ENCODE data around the gene DDX47.
A peak's percentile ranks its signal among the peaks of the same experiment; 100 is the strongest.
"Not testable (repeated sequence)": the region's sequence is repeated elsewhere in the genome, so short reads cannot be mapped to it uniquely, and the experiment has no call there.

Gene DDX47

DNA sequence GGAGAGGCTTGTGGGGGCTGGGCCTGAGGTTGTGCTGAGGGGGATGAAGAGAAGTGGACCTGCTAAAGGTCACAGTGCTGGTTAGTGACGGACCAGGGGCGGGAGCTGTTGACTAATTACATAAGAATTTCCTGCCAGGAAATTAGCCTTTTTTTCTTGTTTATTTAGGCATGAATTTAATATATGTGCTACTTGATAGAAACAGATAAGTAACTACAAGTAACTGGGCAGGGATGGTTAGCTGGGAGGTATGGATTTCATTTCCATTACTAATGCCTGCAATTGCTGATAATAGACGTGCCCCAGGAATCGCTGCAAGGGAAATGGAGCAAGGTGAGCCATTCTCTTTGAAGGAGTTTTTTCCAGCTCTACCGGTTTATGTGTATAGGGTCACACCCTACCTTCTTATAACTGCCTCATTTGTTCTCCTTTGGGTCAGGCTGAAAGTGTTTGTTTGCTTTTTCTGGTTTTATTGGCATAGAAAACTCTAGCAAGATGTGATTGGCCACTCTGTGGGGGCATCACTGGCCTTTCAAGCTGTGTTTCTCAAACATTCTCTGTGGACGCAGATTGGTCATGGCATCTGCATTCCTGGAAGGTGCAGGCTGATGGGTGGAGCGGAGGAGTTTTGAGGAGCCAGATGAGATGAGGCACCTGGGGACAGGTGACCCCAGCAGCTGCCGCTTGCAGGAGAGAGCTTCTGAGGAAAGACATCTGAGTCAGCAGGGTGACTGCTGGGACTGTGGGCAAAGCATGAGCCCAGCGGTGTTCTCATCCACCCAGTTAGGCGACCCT, 59.2 kb downstream of the DDX47 start:
- DNase-seq (ENCODE audit: low spot score): peak; percentile 53

- no peak for DNase-seq (ENCODE audit: low spot score)
Observed at GRCh38 chr12:12872934-12873275, 59.8 kb downstream of the DDX47 start.

GRCh38 chr12:12874029-12874428, 60.9 kb downstream of the DDX47 start:
- DNase-seq (ENCODE audit: low spot score): no peak

DNA sequence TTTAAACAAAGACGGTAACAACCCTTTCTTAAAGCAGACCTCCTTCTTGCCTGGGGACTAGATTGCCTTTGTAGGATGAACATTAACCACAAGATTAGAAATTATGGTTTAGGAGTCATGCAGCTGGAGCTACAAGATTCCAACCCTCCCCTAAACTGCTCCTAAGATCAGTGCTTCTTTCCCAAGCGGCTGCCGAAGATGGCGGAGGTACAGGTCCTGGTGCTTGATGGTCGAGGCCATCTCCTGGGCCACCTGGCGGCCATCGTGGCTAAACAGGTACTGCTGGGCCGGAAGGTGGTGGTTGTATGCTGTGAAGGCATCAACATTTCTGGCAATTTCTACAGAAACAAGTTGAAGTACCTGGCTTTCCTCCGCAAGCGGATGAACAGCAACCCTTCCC, 62.2 kb downstream of the DDX47 start:
- DNase-seq (ENCODE audit: low spot score): not testable (repeated sequence)

DNA sequence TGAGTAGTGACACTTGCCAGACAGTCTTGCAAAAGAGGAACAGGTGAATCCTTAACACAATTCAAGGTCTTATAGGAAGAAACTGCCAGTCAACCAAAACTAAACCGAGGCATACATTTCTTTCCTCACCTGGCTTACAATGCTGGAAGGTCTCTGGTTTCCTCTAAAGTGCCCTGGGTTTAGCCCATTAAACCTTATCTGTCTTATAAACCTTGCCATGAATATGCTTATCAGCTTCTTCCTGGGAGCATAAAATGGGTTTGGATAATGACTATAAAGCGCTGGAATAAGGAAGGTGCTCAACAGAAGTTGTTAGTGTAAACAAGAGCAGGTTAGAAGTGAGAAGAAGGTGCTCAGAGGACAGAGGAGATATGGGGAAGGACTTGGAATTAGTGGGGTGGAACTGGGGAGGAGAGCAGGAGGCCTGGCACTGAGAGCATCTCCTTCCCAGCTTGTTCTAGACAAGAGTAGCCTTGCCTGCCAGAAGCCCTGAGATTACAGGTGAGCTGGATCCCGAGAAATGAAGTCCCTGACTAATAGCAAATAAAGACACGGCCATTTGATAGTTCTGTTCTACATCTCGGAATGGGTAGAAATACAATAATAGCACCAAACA, 64.1 kb downstream of the DDX47 start:
- no peak for DNase-seq (ENCODE audit: low spot score)

- no peak for DNase-seq (ENCODE audit: low spot score)
Observed at GRCh38 chr12:12877781-12878455, 64.8 kb downstream of the DDX47 start.
